ENCODE results near the gene AKAP1.

DNA sequence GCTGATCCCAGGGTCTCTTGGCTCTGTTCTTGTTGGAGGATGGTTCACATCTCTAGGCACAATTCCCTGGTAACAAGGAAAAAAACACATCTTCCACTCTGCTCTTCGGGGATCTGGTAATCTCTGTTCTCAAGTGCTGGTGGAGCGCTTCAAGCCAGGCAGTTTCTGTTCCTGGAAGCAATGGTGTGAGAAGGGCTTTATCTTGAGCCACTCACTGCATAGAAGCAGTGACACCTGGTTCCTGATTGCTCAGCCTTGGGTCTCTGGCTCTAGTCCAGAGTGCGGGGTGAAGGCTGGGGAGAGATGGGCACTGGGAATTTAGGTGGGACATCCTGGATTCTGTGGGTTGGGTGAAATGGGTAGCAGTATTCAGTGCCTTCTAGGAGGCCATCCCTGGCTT lies 14.1 kb downstream of the AKAP1 start:
- TF ChIP-seq EP300 (IDR thresholded peaks at IDR 0.05) (no peak), POLR2A (IDR thresholded peaks at IDR 0.05) (no peak)
- TF ChIP-seq, protein P1, sequence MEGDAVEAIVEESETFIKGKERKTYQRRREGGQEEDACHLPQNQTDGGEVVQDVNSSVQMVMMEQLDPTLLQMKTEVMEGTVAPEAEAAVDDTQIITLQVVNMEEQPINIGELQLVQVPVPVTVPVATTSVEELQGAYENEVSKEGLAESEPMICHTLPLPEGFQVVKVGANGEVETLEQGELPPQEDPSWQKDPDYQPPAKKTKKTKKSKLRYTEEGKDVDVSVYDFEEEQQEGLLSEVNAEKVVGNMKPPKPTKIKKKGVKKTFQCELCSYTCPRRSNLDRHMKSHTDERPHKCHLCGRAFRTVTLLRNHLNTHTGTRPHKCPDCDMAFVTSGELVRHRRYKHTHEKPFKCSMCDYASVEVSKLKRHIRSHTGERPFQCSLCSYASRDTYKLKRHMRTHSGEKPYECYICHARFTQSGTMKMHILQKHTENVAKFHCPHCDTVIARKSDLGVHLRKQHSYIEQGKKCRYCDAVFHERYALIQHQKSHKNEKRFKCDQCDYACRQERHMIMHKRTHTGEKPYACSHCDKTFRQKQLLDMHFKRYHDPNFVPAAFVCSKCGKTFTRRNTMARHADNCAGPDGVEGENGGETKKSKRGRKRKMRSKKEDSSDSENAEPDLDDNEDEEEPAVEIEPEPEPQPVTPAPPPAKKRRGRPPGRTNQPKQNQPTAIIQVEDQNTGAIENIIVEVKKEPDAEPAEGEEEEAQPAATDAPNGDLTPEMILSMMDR (IDR thresholded peaks at IDR 0.05): no peak

Data from ovary (tissue), 3 donors.